ENCODE measurements around the gene CPNE6. TPM values are rescaled to one million over a fixed set of nuclear protein-coding genes. Genes with fewer than 3 reads are reported as not detected.

The CPNE6 gene
- total and polyA plus RNA-seq, 2 of the 13 experiments (the other 11 are each of a cell fraction or from before 2014, with no cell fraction given), result not detected

DNA sequence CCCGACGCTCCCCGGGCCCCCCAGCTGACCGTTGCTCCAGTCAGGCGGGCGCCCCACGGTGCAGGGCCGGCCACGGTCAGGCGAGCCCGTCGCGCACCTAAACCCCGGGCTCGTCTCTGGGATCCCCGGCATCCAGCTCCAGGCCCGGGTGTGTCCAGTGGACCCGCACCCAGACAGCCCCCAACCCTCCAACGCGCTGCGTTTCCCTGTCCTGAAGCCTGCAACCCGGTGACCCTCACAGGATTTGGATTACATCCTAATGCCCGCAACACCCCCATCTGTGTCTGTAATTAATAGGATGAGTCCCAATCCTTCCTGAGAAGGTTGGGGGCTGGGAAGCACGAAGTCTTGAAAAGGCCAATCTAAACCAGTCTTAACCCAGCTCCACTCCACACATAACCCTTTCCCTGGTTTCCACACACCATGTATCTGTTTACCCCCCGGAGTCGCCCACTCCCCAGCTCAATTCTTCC lies 10.4 kb downstream of the CPNE6 start (continued):
- TF ChIP-seq, protein P1, sequence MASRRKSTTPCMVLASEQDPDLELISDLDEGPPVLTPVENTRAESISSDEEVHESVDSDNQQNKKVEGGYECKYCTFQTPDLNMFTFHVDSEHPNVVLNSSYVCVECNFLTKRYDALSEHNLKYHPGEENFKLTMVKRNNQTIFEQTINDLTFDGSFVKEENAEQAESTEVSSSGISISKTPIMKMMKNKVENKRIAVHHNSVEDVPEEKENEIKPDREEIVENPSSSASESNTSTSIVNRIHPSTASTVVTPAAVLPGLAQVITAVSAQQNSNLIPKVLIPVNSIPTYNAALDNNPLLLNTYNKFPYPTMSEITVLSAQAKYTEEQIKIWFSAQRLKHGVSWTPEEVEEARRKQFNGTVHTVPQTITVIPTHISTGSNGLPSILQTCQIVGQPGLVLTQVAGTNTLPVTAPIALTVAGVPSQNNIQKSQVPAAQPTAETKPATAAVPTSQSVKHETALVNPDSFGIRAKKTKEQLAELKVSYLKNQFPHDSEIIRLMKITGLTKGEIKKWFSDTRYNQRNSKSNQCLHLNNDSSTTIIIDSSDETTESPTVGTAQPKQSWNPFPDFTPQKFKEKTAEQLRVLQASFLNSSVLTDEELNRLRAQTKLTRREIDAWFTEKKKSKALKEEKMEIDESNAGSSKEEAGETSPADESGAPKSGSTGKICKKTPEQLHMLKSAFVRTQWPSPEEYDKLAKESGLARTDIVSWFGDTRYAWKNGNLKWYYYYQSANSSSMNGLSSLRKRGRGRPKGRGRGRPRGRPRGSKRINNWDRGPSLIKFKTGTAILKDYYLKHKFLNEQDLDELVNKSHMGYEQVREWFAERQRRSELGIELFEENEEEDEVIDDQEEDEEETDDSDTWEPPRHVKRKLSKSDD (CRISPR knock-in tag; IDR thresholded peaks at IDR 0.05; ENCODE audit: low read depth), result no peak
- TF ChIP-seq ZNF431 (CRISPR knock-in tag; IDR thresholded peaks at IDR 0.05; ENCODE audit: borderline replicate concordance, low read depth), result no peak
- TF ChIP-seq TMF1 (CRISPR knock-in tag; IDR thresholded peaks at IDR 0.05; ENCODE audit: low read depth), result no peak
- 0 out of 2 replicates have a peak, but pooled peaks have one; percentile 8 for TF ChIP-seq ARNTL (CRISPR knock-in tag; IDR thresholded peaks at IDR 0.05)
- no peak for TF ChIP-seq EED (CRISPR knock-in tag; IDR thresholded peaks at IDR 0.05)
- no peak for TF ChIP-seq SKI (IDR thresholded peaks at IDR 0.05; ENCODE audit: partially characterized antibody)
- peak; percentile 88 for TF ChIP-seq ZBTB10 (CRISPR knock-in tag; IDR thresholded peaks at IDR 0.05; ENCODE audit: borderline replicate concordance)
- TF ChIP-seq TBL1XR1 (IDR thresholded peaks at IDR 0.05; ENCODE audit: borderline replicate concordance, low read length, partially characterized antibody), result no peak
- TF ChIP-seq CBX5 (CRISPR knock-in tag; IDR thresholded peaks at IDR 0.05; ENCODE audit: borderline replicate concordance), result no peak
- no peak for TF ChIP-seq PITX1 (CRISPR knock-in tag; IDR thresholded peaks at IDR 0.05)
- no peak for TF ChIP-seq ZMYM4 (CRISPR knock-in tag; IDR thresholded peaks at IDR 0.05)
- no peak for TF ChIP-seq POGK (CRISPR knock-in tag; conservative IDR thresholded peaks at IDR 0.05)
- no peak for TF ChIP-seq FLYWCH1 (CRISPR knock-in tag; IDR thresholded peaks at IDR 0.05)
- TF ChIP-seq REXO4 (CRISPR knock-in tag; IDR thresholded peaks at IDR 0.05; ENCODE audit: borderline replicate concordance), result no peak
- TF ChIP-seq TSC22D2 (CRISPR knock-in tag; IDR thresholded peaks at IDR 0.05; ENCODE audit: borderline replicate concordance), result no peak
- TF ChIP-seq YEATS4 (CRISPR knock-in tag; IDR thresholded peaks at IDR 0.05; ENCODE audit: borderline replicate concordance), result peak; percentile 16; the same call in 1 of the 2 replicates
- TF ChIP-seq, protein P2, sequence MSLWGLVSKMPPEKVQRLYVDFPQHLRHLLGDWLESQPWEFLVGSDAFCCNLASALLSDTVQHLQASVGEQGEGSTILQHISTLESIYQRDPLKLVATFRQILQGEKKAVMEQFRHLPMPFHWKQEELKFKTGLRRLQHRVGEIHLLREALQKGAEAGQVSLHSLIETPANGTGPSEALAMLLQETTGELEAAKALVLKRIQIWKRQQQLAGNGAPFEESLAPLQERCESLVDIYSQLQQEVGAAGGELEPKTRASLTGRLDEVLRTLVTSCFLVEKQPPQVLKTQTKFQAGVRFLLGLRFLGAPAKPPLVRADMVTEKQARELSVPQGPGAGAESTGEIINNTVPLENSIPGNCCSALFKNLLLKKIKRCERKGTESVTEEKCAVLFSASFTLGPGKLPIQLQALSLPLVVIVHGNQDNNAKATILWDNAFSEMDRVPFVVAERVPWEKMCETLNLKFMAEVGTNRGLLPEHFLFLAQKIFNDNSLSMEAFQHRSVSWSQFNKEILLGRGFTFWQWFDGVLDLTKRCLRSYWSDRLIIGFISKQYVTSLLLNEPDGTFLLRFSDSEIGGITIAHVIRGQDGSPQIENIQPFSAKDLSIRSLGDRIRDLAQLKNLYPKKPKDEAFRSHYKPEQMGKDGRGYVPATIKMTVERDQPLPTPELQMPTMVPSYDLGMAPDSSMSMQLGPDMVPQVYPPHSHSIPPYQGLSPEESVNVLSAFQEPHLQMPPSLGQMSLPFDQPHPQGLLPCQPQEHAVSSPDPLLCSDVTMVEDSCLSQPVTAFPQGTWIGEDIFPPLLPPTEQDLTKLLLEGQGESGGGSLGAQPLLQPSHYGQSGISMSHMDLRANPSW (CRISPR knock-in tag; IDR thresholded peaks at IDR 0.05; ENCODE audit: borderline replicate concordance), result no peak
- TF ChIP-seq PREB (CRISPR knock-in tag; IDR thresholded peaks at IDR 0.05), result peak; percentile 80; the same call in 1 of the 2 replicates

Measured in HepG2 (cell line).